Fibroblast of lung (primary cell): ENCODE results near the gene GMPR. TPM values are rescaled to one million over a fixed set of nuclear protein-coding genes. Genes with fewer than 3 reads are reported as not detected.
A peak's percentile ranks its signal among the peaks of the same experiment; 100 is the strongest.

Source experiments
- DNase-seq, 2 donors: peaks; one replicate each; pipeline versions ENCODE4 v3.0.0 to v3.0.0-alpha.2; 2010; ENCODE audit warnings: low read depth in 2 of 2
- H2AFZ ChIP-seq: 2 replicates; pipeline ENCODE4 v1.5.1; 2012; ENCODE audit warnings: low read length, control low read depth, inconsistent platforms
- H3K27ac ChIP-seq: 2 replicates; pipeline ENCODE4 v1.5.1; 2011; ENCODE audit warnings: low read length, control low read depth; ENCODE audit not compliant: insufficient read depth
- H3K27me3 ChIP-seq: 2 replicates; pipeline ENCODE4 v1.5.1; 2011; ENCODE audit warnings: mild to moderate bottlenecking, low read length; ENCODE audit not compliant: control insufficient read depth, insufficient read depth
- H3K36me3 ChIP-seq: 2 replicates; pipeline ENCODE4 v1.5.1; 2011; ENCODE audit warnings: low read length; ENCODE audit not compliant: control insufficient read depth, insufficient read depth
- H3K4me1 ChIP-seq: 2 replicates; pipeline ENCODE4 v1.5.1; 2011; ENCODE audit warnings: low read length; ENCODE audit not compliant: control insufficient read depth, insufficient read depth; ENCODE audit errors: extremely low read depth
- H3K4me2 ChIP-seq: 2 replicates; pipeline ENCODE4 v1.5.1; 2011; ENCODE audit warnings: low read length, control low read depth; ENCODE audit not compliant: insufficient read depth; ENCODE audit errors: extremely low read depth
- H3K4me3 ChIP-seq, 4 experiments: fragments of 200-600 bp in 1 of 4; sonication (generic) in 1 of 4; replicated peaks in 1 of 4; 2 replicates each; pipeline ENCODE4 v1.5.1; 2011 to 2016; ENCODE audit warnings: low read length in 4 of 4, low read depth in 3 of 4, mild to moderate bottlenecking in 3 of 4, control low read depth in 2 of 4, inconsistent platforms in 1 of 4, mixed read lengths in 1 of 4; ENCODE audit not compliant: insufficient read depth in 1 of 4; ENCODE audit errors: control extremely low read depth in 1 of 4
- H3K79me2 ChIP-seq: 2 replicates; pipeline ENCODE4 v1.5.1; 2012; ENCODE audit warnings: mild to moderate bottlenecking, low read length, inconsistent platforms; ENCODE audit not compliant: control insufficient read depth, insufficient read depth
- H3K9ac ChIP-seq: 2 replicates; pipeline ENCODE4 v1.5.1; 2011; ENCODE audit warnings: mild to moderate bottlenecking, low read length, control low read depth; ENCODE audit not compliant: insufficient read depth
- H3K9me3 ChIP-seq: 2 replicates; pipeline ENCODE4 v1.5.1; 2012; ENCODE audit warnings: low read depth, low read length; ENCODE audit not compliant: control insufficient read depth, insufficient read depth
- H4K20me1 ChIP-seq: 2 replicates; pipeline ENCODE4 v1.5.1; 2011; ENCODE audit warnings: low read length; ENCODE audit not compliant: control insufficient read depth, insufficient read depth; ENCODE audit errors: extremely low read depth
- EZH2 ChIP-seq: IDR thresholded peaks from 2 replicates; pipeline ENCODE4 v1.5.1; 2012; ENCODE audit warnings: low read length, control low read depth, mild to moderate bottlenecking; ENCODE audit errors: missing control alignments
- polyA plus RNA-seq, 2 donors: library from polyadenylated mRNA; depleted of rRNA in 1 of 2; stranded (reverse) in 1 of 2; unstranded in 1 of 2; fragments of >200 nt; gene quantifications; 2 replicates each; pipeline ENCODE4 v1.2.1, GENCODE V29; 2011 to 2012; ENCODE audit warnings: missing spikeins in 1 of 2
- total RNA-seq: library from RNA; depleted of rRNA; stranded (reverse); fragments of >200 nt; gene quantifications from 2 replicates; pipeline ENCODE4 v1.2.1, GENCODE V29; 2014
- TF ChIP-seq, protein P1 (sequence below), 2 donors: IDR thresholded peaks in 1 of 2; conservative IDR thresholded peaks in 1 of 2; 1 replicate in 1 of 2; 2 replicates in 1 of 2; pipeline ENCODE4 v1.5.1; 2011 to 2012; ENCODE audit warnings: low read length in 2 of 2, control low read depth in 1 of 2, inconsistent platforms in 1 of 2, low read depth in 1 of 2, mild to moderate bottlenecking in 1 of 2

The GMPR gene
- total and polyA plus RNA-seq, 2 donors (not counting 1 experiment from before 2014, with no cell fraction given): 13.2 to 16.4 TPM

DNA sequence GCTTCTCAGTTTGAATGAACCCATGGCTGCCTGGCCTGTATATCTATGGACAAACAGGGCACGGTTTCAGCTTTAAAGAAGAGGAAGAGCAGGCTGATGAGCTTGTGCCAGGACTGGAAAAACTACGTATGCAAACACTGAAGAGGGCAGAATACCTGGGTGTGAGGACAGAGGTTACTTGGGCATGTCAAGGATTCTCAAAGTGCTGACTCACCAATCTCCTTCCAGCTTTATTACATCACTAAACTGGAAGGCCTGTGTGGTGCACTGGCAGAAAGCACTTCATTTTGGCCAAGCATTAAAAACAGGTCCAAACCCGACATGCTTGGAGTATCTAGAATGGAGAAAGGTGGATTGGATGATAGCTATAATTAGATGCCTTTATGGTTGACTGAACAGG is 95.2 kb downstream of the GMPR start:
- no peaks in the 10 kb centered on the region for H4K20me1 ChIP-seq
- H3K79me2 ChIP-seq: no peaks in the 10 kb centered on the region
- no peaks in the 10 kb centered on the region for H3K27me3 ChIP-seq
- TF ChIP-seq, protein P1, sequence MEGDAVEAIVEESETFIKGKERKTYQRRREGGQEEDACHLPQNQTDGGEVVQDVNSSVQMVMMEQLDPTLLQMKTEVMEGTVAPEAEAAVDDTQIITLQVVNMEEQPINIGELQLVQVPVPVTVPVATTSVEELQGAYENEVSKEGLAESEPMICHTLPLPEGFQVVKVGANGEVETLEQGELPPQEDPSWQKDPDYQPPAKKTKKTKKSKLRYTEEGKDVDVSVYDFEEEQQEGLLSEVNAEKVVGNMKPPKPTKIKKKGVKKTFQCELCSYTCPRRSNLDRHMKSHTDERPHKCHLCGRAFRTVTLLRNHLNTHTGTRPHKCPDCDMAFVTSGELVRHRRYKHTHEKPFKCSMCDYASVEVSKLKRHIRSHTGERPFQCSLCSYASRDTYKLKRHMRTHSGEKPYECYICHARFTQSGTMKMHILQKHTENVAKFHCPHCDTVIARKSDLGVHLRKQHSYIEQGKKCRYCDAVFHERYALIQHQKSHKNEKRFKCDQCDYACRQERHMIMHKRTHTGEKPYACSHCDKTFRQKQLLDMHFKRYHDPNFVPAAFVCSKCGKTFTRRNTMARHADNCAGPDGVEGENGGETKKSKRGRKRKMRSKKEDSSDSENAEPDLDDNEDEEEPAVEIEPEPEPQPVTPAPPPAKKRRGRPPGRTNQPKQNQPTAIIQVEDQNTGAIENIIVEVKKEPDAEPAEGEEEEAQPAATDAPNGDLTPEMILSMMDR (conservative IDR thresholded peaks at IDR 0.05 in 1 of 2, IDR thresholded peaks at IDR 0.05 in 1 of 2; ENCODE audit: low read depth in 1 of 2, low read length in 2 of 2): no peak
- no peak for TF ChIP-seq EZH2
- no peak overlapping the region for H2AFZ ChIP-seq
- H3K36me3 ChIP-seq: no peaks in the 10 kb centered on the region
- no peak overlapping the region for H3K4me2 ChIP-seq
- H3K9me3 ChIP-seq: no peaks in the 10 kb centered on the region
- no peak overlapping the region for H3K4me3 ChIP-seq
- peaks cover 55% of the 10 kb centered on the region for H3K4me1 ChIP-seq
- DNase-seq: peak; percentile 46 to 88
- H3K27ac ChIP-seq: no peak overlapping the region
- H3K9ac ChIP-seq: no peak overlapping the region

DNA sequence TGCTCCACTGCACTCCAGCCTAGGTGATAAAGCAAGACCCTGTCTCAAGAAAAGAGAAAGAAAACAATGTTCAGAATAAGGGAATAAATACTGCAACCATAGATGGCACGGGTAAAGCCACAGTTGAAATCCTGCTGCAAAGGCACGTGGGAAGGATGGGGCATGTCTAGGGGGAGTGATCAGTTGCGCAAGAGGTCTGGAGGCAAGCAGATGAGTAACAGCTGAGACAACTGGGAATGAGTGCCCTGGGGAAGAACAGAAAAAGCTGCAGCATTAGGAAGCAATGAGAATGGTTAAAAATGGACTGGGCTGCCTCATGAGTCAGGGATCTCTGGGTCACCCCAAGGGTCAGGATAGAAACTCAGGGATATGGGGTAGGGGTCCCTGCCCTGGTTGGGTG is 96.3 kb downstream of the GMPR start:
- no peaks in the 10 kb centered on the region for H3K79me2 ChIP-seq
- H3K4me3 ChIP-seq: no peak overlapping the region
- no peaks in the 10 kb centered on the region for H3K9me3 ChIP-seq
- peaks cover 57% of the 10 kb centered on the region for H3K4me1 ChIP-seq
- H3K4me2 ChIP-seq: no peak overlapping the region
- H3K9ac ChIP-seq: no peak overlapping the region
- H3K27me3 ChIP-seq: no peaks in the 10 kb centered on the region
- H3K27ac ChIP-seq: peak overlapping the region; percentile 72
- no peaks in the 10 kb centered on the region for H4K20me1 ChIP-seq
- H3K36me3 ChIP-seq: no peaks in the 10 kb centered on the region
- no peak overlapping the region for H2AFZ ChIP-seq
- DNase-seq: peak; percentile 87 to 94
- TF ChIP-seq, protein P1 (conservative IDR thresholded peaks at IDR 0.05 in 1 of 2, IDR thresholded peaks at IDR 0.05 in 1 of 2; ENCODE audit: low read depth in 1 of 2, low read length in 2 of 2): no peak
- TF ChIP-seq EZH2: no peak

DNA sequence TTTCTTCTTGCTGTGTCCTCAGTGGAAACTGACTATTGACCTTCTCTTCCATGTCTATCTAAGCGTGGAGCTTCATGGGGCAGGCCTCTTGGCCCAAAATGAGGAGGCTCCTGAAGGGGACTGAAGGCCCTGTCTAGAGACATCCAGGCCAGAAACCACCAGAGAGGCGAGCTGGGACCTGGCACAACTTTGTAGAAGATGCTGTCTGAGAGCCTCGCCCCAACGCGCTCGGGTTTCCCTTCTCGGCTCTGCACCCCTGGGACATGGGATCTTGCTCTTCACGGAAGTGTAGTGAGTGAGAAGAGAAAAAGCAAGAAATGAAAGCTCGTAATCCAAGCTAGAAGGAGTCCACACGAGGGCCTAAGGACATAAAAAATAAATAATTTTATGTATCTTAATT is 96.8 kb downstream of the GMPR start:
- Histone ChIP-seq H3K36me3 (no peaks in the 10 kb centered on the region), H3K79me2 (no peaks in the 10 kb centered on the region), H3K4me3 (no peak overlapping the region), H3K9me3 (no peaks in the 10 kb centered on the region), H3K27ac (peak overlapping the region; percentile 72), H3K27me3 (no peaks in the 10 kb centered on the region), H3K9ac (no peak overlapping the region), H4K20me1 (no peaks in the 10 kb centered on the region), H3K4me1 (peaks cover 57% of the 10 kb centered on the region), H2AFZ (no peak overlapping the region), H3K4me2 (no peak overlapping the region)
- TF ChIP-seq, protein P1 (conservative IDR thresholded peaks at IDR 0.05 in 1 of 2, IDR thresholded peaks at IDR 0.05 in 1 of 2; ENCODE audit: low read depth in 1 of 2, low read length in 2 of 2): no peak
- TF ChIP-seq EZH2: no peak
- DNase-seq: no peak
